Right forelimb (tissue), 1 donor: ENCODE measurements around the gene SELENOW.
"Not testable (repeated sequence)": the region's sequence is repeated elsewhere in the genome, so short reads cannot be mapped to it uniquely, and the experiment has no call there.

Experiments
- DNase-seq: peaks from one replicate; pipeline ENCODE4 v3.0.0-alpha.2; 2018

The SELENOW gene

GRCh38 chr19:47786566-47786965 lies 8.1 kb downstream of the SELENOW start:
- DNase-seq: no peak

DNA sequence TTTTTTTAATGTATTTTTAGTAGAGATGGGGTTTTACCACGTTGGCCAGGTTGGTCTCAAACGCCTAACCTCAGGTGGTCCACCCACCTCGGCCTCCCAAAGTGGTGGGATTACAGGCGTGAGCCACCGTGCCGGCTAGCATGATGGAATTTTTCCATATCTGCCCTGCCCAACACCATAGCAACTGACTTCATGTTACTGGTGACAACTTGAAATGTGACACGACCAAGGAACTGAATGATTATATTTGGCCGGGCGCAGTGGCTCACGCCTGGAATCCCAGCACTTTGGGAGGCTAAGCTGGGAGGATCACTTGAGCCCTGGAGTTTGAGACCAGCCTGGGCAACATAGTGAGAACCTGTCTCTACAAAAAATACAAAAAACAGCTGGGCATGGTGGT lies 8.8 kb downstream of the SELENOW start:
- DNase-seq: not testable (repeated sequence)

GRCh38 chr19:47789811-47790210 lies 11.3 kb downstream of the SELENOW start:
- not testable (repeated sequence) for DNase-seq

DNA sequence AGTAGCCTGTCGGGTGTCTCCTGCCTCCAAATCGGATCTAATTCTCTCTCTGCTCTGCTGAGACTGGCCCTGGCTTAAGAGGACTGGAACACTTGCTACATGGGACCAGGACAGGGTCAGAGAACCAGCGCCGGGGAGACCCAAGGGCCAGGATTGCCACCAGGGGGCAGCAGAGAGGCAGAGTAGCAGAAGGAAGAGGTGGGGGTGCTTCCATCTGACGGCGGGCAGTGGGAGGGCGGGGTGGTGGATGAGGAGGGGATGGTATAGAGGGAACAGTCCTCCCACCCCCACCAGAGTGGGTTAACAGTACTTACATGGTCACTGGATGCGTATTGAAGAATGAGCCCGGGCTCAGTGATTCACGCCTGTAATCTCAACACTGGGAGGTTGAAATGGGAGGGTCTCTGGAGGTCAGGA lies 11.9 kb downstream of the SELENOW start:
- DNase-seq: peak; percentile 80

GRCh38 chr19:47792616-47793015 lies 14.1 kb downstream of the SELENOW start:
- DNase-seq: no peak

DNA sequence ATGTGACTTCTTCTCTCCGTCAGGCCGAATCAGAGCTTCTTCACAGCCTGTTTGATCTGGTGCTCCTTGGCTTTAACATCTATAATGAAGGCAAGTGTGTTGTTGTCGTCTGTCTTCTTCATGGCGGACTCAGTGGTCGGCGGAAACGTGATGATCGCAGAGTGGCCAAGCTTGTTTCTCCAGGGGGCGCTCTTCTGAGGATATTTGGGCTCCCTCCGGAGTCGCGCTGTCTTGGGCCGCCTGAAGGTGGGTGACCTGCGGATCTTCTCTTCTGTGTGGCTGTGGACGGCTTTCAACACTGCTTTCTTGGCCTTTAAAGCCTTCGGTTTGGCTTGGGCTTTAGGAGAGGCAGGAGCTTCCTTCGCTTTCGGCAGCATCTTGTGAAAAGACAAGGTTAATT lies 16.0 kb downstream of the SELENOW start:
- no peak for DNase-seq

GRCh38 chr19:47796785-47797184 lies 18.3 kb downstream of the SELENOW start:
- DNase-seq: no peak

DNA sequence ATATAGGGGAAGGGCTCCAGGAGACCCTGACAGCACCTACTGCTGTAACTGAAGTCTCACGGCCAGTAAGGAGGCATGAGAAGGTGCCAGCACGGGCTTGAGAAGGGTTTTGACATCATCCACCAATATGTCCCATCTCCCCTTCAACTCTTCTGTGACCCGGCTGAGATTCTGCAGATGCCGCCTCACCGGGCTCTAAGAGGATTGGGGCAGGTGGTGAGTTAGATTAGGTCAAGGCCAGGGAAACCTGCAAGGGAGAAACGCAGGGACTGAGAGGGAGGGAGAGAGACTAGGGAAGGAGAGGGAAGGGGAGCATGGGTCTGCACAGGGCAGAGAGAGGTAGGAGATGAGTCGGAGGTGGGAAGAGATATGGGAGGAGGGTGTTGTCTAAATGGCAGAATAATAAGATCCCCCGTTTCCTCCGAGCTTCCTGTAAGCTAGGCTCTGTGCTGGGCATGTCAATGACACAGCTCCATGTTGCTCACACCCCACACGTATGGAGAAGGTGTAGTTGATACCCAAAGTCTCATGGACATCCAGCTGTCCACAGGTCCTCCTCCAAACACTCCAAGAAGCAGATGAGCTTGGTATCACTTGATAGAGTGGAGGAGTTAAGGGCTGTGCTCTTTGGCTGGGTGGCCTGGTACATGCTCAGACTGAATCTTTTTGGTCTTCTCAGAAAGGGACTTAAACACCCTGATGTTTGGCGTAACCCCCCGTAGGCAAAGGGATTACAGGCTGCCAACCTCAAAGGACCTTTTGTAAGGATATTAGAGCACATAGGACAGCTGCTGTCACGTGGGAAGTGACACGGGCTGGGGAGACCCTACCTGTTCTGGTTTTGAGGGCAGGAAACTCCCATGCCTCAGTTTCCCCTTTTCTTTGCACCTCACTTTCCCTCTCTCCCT lies 19.7 kb downstream of the SELENOW start:
- no peak for DNase-seq

DNA sequence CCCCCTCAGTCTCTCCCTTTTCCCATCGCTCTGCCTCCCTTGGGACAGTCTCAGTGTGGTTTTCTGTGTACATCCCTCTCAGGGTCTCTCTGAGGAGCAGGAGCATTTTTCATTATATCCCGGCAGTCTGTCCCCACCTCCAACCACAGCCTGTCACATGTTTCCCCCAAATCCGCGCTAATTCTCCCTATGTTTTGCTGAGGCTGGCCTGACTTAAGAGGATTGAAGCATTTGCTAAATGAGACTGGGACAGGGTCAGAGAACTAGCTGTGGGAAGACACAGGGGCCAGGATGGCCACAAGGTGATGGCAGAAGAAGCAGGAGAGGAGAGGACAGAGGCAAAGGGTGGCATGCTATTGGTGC lies 20.4 kb downstream of the SELENOW start:
- DNase-seq: no peak

DNA sequence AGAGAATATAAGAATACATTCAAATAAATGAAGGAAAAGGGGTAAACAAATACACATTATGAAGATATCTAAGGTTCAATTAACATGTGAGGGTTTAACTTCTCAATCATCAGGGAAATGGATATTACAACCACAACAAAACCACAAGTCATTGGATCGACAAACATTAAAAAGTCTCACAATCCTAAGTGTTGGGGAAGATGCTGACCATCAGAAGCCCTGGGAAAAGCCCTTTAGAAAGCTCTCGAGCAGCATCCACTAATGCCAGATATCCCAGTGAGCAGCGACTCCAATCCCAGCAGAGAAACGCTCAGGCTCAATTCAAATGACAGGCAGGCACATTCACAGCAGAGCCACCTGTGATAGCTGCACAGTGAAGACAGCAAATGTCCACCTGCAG lies 22.8 kb downstream of the SELENOW start:
- no peak for DNase-seq

DNA sequence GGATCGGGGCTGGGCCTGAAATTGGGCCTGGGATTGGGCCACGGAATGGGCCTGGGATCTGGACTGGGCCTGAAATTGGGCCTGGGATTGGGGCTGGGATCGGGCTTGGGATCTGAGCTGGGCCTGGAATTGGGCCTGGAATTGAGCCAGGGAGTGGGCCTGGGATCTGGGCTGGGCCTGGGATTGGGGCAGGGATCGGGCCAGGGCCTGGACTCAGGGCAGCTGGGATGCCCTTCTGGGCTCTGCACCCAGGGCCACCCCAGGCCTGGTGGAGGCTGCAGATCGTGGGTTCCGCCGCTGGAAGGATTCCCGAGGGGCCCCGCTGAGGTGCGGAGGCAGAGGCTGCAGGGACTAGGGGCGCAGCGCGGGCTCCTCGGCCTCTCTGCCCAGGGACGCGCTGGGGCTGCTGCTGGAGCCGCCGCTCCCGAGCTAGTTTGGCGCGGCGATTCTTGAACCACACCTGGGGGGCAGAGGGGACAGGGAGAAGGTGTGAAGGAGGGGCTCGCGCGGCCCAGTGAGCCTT lies 24.1 kb downstream of the SELENOW start:
- no peak for DNase-seq

GRCh38 chr19:47803148-47803547 lies 24.6 kb downstream of the SELENOW start:
- DNase-seq: not testable (repeated sequence)

GRCh38 chr19:47803671-47804070 lies 25.2 kb downstream of the SELENOW start:
- DNase-seq: not testable (repeated sequence)

GRCh38 chr19:47804451-47804850 lies 25.9 kb downstream of the SELENOW start, which contains the start of gene TPRX1:
TPRX1 (minus strand) TSS chr19:47804551; CDS start chr19:47804539, 12 bp downstream.
- not testable (repeated sequence) for DNase-seq

DNA sequence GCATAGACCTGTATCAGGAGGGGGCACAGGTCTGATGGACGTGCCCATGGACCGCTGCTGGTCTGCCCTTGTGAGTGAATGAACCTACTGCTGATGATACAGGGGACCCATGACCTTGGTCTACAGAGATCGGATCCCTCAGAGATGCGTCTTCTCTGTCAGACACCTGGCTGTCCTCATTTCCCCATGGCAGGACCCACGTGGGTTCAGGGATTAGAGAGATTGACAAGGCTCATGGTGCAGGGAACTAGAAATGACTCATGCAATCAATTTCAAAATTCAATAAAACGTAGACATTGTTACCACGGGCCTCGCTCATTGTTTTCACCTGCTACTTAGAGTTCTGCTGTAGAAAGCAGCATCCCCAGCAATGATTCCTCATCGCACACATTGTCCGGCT lies 26.8 kb downstream of the SELENOW start:
- no peak for DNase-seq

- no peak for DNase-seq
Observed at GRCh38 chr19:47806435-47806834, 27.9 kb downstream of the SELENOW start.

DNA sequence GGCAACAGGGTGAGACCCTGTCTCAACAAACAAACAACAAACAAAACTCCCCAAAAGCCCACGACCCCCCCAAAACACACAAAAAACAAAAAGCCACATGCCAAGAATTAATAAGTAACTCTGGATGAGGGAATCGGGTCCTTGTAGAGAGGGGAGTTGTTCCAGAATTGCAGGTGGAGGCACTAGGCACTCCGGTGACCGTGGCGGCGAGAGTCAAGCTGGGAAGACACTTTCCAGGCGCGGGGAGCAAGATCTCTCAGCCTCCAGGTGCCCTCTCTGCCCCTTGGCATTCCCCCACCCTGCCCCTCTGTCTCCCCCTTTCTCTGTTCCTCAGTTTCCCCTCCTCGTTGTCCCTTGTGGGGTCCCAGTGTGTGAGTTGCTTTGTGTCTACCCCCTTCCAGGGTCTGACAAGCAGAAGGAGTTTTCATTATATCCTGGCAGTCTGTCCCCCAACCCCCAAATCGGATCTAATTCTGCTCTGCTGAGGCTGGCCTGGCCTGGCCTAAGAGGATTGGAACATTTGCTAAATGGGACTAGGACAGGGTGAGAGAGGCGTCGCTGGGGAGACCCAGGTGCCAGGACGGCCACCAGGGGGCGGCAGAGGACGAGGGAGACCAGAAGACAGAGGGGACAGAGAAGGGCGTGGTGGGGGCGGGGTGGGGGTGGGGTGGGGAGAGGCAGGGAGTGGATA lies 34.9 kb downstream of the SELENOW start:
- DNase-seq: peak; percentile 81

DNA sequence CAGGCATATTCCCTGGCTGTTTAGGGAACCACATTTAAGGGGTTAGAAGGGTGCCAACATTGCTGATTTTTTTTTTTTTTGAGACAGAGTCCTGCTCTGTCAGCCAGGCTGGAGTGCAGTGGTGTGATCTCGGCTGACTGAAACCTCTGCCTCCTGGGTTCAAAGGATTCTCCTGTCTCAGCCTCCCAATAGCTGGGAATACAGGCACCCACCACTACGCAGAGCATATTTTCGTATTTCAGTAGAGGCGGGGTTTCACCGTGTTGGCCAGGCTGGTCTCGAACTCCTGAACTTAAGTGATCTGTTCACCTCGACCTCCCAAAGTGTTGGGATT lies 35.5 kb downstream of the SELENOW start:
- no peak for DNase-seq

GRCh38 chr19:47816270-47816669 lies 37.8 kb downstream of the SELENOW start:
- not testable (repeated sequence) for DNase-seq

DNA sequence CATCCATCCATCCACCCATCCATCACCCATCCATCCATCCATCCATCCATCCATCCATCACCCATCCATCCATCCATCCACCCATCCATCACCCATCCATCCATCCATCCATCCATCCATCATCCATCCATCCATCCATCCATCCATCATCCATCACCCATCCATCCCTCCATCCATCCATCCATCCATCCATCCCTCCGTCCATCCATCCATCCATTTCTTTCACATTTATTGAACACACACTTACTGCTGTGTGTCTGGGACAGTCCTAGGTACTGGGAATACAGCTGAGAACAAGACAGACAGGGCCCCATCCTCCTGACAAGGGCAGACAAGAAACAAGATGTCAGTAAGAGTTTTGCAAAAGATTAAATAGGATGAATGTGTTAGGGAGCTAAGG lies 39.7 kb downstream of the SELENOW start:
- DNase-seq: not testable (repeated sequence)

GRCh38 chr19:47819858-47820257 lies 41.4 kb downstream of the SELENOW start:
- no peak for DNase-seq

DNA sequence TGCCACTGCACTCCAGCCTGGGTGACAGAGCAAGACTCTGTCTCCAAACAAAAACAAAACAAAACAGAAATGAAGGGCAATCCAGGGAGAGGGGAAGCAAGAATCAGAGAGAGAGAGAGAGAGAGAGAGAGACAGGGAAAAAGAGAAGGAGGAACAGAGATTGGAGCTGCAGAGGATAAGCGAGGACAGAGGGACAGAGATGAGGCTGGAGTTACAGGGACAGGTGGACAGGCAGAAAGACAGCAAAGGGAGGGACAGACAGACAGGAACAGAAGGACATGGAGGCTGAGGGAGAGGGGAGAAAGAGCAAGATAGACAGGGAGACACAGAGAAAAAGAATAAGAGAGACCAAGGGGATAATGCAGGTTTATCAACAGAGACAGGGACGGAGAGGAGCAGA lies 41.9 kb downstream of the SELENOW start:
- DNase-seq: no peak

DNA sequence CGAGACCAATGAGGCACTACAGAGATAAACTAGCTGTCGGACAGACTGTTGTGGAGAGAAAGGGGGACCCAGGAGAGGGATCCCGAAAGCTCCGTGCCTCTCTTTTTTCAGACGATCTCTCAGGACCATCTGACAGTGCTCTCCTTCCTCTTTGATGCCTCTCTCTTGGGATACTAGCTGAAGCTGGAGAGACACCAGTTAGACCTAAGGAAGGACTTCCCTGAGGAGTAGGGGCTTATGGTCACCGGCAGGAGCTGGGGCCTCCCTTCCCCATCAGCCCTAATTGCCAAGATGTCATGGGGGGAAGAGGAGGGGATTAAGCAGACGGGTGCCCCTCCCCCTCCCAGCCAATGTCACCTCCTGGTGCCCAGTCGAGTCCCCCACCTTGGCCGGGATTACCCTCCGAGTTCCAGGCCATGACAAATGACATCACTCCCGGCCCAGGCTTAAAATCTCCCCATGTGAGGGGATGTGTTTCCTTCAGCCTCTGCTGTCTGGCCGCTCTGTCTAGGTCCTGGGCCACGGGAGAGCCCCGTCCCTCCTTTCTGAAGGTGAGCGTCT lies 43.0 kb downstream of the SELENOW start, which contains the start of gene CRX:
Gene CRX (plus strand): TSS at position 478 of the 561 bp plus-strand sequence. CDS start 12,507 bp downstream, outside the sequence.
- DNase-seq: no peak
